Calu3 (cell line): Measurements from ENCODE around the gene KCNJ14. TPM values are rescaled to one million over a fixed set of nuclear protein-coding genes. Genes with fewer than 3 reads are reported as not detected.
A peak's percentile ranks its signal among the peaks of the same experiment; 100 is the strongest.

Source experiments
- BruUV-seq: library from RNA; stranded (reverse); fragments of 400-500 nt; replicated peaks from 2 replicates; lab custom pipeline; 2021; lab: Mats Ljungman, UMichigan
- CTCF ChIA-PET: fragments of 300-600 bp; sonication (Branson Sonifier 250); formaldehyde crosslinking; loops from one replicate; lab custom pipeline; 2022; ENCODE audit warnings: antibody characterized with exemption; lab: Charles Lee
- DNase-seq: peaks from one replicate; pipeline ENCODE4 v3.0.0; 2022
- H3K27ac Mint-ChIP-seq: one replicate; pipeline ENCODE4 v1.8.0; 2022; ENCODE audit warnings: mixed read lengths; ENCODE audit not compliant: unreplicated experiment
- H3K27me3 Mint-ChIP-seq: one replicate; pipeline ENCODE4 v1.8.0; 2022; ENCODE audit warnings: mixed read lengths; ENCODE audit not compliant: unreplicated experiment
- H3K36me3 Mint-ChIP-seq: one replicate; pipeline ENCODE4 v1.8.0; 2022; ENCODE audit warnings: mild to moderate bottlenecking, moderate library complexity, mixed read lengths; ENCODE audit not compliant: insufficient read depth, unreplicated experiment
- H3K4me1 Mint-ChIP-seq: one replicate; pipeline ENCODE4 v1.8.0; 2022; ENCODE audit warnings: mild to moderate bottlenecking, low read depth, mixed read lengths; ENCODE audit not compliant: unreplicated experiment
- H3K4me3 Mint-ChIP-seq: one replicate; pipeline ENCODE4 v1.8.0; 2022; ENCODE audit warnings: mild to moderate bottlenecking, low read depth, moderate library complexity, mixed read lengths; ENCODE audit not compliant: unreplicated experiment
- H3K9me3 Mint-ChIP-seq: one replicate; pipeline ENCODE4 v1.8.0; 2022; ENCODE audit warnings: low read depth, mixed read lengths; ENCODE audit not compliant: unreplicated experiment
- intact Hi-C: fragments of 100-400 bp; cut with micrococcal nuclease; formaldehyde crosslinking; loops from one replicate; pipeline ENCODE4 v1.10.0; 2022; ENCODE audit not compliant: unreplicated experiment
- total RNA-seq: library from RNA; stranded (reverse); gene quantifications from 2 replicates; pipeline ENCODE4 v1.2.3, GENCODE V29; 2022
- TF ChIP-seq, protein P1 (sequence below): fragments of 200-600 bp; IDR thresholded peaks from one replicate; pipeline ENCODE4 v1.8.0; 2022; ENCODE audit warnings: antibody characterized with exemption; ENCODE audit not compliant: unreplicated experiment

The KCNJ14 gene
- total RNA-seq, 1 experiment from 2014 or later: 9.9 TPM

DNA sequence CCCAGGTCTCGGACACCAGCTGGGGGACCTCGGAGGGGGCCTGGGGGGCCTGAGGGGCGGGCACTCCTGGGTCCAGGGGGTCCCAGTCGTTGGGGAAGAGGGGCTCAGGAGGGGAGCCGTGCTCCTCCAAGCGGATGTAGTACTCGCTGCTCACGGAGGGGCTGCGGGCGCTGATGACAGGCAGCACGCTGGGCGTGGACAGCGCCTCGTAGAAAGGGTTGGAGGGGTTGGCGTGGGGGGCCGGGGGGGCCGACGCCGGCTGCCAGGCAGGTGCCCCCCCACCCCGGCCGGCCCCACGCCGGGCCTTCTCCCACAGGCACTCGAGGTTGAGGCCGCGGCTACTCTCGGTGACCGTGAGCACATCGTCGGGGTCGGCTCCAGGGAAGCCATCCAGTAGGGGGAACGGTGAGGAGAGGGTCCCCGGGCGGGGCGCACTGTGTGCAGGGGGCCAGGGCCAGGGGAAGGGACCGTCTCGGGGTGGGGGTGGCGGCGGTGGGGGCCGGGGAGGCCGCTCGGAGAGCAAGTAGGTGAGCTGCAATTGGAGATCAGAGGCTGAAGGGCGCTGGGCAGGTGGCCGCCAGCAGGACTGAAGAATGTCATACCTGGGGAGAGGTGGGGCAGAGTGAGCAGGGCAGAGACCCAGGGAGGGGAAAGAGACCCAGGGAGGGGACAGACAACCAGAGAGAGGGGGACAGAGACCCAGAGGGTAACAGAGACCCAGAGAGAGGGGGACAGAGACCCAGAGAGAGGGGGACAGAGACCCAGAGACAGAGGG lies 44.1 kb downstream of the KCNJ14 start:
- peaks cover 36% of the 10 kb centered on the region for H3K36me3 Mint-ChIP-seq
- TF ChIP-seq, protein P1, sequence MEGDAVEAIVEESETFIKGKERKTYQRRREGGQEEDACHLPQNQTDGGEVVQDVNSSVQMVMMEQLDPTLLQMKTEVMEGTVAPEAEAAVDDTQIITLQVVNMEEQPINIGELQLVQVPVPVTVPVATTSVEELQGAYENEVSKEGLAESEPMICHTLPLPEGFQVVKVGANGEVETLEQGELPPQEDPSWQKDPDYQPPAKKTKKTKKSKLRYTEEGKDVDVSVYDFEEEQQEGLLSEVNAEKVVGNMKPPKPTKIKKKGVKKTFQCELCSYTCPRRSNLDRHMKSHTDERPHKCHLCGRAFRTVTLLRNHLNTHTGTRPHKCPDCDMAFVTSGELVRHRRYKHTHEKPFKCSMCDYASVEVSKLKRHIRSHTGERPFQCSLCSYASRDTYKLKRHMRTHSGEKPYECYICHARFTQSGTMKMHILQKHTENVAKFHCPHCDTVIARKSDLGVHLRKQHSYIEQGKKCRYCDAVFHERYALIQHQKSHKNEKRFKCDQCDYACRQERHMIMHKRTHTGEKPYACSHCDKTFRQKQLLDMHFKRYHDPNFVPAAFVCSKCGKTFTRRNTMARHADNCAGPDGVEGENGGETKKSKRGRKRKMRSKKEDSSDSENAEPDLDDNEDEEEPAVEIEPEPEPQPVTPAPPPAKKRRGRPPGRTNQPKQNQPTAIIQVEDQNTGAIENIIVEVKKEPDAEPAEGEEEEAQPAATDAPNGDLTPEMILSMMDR: no peak
- peaks cover 97% of the 10 kb centered on the region for H3K27me3 Mint-ChIP-seq
- H3K27ac Mint-ChIP-seq: no peak overlapping the region
- no peak for DNase-seq
- no peaks in the 10 kb centered on the region for H3K9me3 Mint-ChIP-seq
- BruUV-seq: no TSS peak
- intact Hi-C loops: no loop called here
- H3K4me1 Mint-ChIP-seq: peaks cover 43% of the 10 kb centered on the region
- peak overlapping the region; percentile 11 for H3K4me3 Mint-ChIP-seq
- CTCF ChIA-PET: no interaction called here

DNA sequence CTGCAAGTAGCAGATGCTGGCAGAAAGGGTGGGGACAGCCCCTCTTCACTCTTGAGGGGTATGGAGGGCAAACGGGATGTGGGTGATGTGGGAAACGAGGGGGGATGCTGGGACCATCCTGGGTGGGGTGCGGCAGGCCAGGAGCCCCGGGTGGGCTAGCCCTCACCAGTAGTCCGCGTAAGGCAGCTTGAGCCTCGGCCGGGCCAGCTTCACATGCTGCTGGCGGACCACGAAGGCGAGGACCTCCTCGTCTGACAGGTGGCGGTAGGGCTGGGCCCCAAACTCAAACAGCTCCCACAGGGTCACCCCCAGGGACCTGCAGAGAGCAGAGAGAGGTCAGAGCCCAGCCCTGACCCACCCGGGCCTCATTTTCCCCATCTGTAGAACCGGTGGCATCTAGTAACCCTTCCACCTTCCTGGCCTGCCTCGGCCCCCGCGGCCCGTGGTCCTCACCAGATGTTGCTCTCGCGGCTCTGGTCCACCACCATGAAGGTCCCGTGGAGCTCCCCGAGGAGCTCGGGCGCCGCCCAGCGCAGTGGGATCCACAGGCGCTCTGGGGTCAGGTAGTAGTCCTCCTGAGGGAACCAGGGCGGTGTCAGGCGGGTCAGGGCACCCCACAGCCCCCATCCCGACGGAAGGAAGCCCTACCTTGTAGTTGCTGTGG lies 45.6 kb downstream of the KCNJ14 start:
- CTCF ChIA-PET: no interaction called here
- peak overlapping the region; percentile 38 for H3K4me3 Mint-ChIP-seq
- no TSS peak for BruUV-seq

DNA sequence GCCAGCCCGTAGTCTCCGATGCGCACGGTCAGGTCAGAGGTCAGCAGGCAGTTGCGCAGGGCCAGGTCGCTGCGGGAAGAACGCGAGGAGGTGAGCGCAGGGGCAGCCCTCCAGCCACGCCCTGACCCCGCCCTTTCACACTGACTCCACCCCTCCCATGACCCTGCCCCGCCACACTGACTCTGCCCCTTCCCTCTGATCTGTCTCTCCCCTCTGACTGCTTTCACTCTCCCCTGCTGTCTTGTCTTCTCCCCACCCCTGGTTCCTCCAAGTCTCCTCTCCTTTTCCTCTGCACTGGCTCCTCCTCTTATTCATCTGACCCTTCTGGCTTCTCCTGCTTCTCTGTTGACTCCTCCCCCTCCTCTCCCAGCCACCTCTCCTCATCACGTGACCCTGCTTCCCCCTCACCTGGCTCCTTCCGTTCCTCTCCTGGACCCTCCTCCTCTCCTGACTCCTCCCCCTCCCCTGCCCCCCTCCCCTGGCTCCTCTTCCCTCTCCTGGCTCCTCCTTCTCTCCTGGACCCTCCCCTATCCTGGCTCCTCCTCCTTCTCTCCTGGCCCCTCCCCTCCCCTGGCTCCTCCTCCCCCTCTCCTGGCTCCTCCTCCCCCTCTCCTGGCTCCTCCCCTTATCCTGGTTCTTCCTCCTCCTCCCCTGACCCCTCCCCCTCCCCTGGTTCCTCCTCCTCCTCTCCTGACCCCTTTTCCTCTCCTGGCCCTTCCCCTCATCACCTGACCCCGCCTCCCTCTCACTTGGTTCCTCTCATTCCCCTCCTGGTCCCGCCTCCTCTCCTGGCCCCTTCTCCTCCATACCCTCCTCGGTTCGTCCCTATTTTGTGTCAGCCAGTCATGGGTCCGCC lies 46.3 kb downstream of the KCNJ14 start:
- Mint-ChIP-seq H3K27me3 (peaks cover 76% of the 10 kb centered on the region), H3K27ac (peak overlapping the region; percentile 12), H3K36me3 (peaks cover 30% of the 10 kb centered on the region), H3K4me3 (peak overlapping the region; percentile 38), H3K4me1 (peaks cover 33% of the 10 kb centered on the region), H3K9me3 (no peaks in the 10 kb centered on the region)
- no TSS peak for BruUV-seq
- CTCF ChIA-PET: interaction anchor here (0.6 to 1.1 kb wide), 5 partner anchors 49 to 424 kb away, joined by 3 to 8 read pairs (median 5); no protein-coding TSS in a partner anchor
- TF ChIP-seq, protein P1: no peak
- intact Hi-C loops: no loop called here
- DNase-seq: peak; percentile 88

More for the DNA sequence above, 45.6 kb downstream of the KCNJ14 start:
- TF ChIP-seq, protein P1: no peak
- Mint-ChIP-seq H3K27me3 (peaks cover 84% of the 10 kb centered on the region), H3K36me3 (peaks cover 30% of the 10 kb centered on the region), H3K9me3 (no peaks in the 10 kb centered on the region), H3K27ac (no peak overlapping the region), H3K4me1 (peaks cover 33% of the 10 kb centered on the region)
- intact Hi-C loops: no loop called here
- DNase-seq: no peak

DNA sequence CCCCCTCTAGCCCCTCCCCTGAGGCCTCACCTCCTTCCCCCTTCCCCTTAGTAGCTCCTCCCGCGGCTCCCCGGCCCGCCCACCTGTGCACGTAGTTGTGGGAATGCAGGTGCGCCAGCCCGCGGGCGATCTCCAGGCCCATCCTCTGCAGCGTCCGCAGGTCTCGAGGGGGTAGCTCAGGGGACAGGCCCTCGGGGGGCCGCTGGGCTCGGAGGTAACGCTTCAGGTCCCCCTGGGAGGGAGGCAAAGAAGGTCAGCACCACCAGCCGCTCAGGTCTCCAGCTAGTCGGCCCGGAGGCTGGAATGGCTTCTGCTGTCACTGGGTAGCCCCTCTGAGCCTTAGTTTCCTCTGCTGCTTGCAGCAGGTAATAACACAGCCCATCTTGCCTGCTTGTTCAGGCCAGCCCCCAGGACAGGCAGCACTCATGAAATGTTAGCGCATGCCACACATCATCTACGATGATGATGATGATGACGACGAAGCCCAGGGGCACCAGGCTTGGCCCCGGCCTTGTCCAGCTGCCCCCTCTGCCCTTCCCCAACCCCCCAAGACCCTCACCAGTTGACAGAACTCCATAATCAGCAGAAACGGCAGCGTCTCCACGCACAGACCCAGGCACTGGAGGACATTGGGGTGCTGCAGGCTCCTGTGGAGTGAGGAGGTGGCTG lies 47.1 kb downstream of the KCNJ14 start:
- intact Hi-C loops: no loop called here
- Mint-ChIP-seq H3K4me1 (peaks cover 33% of the 10 kb centered on the region), H3K36me3 (peaks cover 30% of the 10 kb centered on the region), H3K9me3 (no peaks in the 10 kb centered on the region), H3K27me3 (peaks cover 69% of the 10 kb centered on the region), H3K4me3 (peak overlapping the region; percentile 20), H3K27ac (peak overlapping the region; percentile 12)
- no peak for DNase-seq
- CTCF ChIA-PET: interaction anchor here (0.6 to 1.1 kb wide), 6 partner anchors 48 to 1337 kb away, joined by 3 to 8 read pairs (median 4); no protein-coding TSS in a partner anchor
- no TSS peak for BruUV-seq
- TF ChIP-seq, protein P1: no peak
